ENCODE measurements around the gene HLA-DOB. TPM values are rescaled to one million over a fixed set of nuclear protein-coding genes. Genes with fewer than 3 reads are reported as not detected.
A peak's percentile ranks its signal among the peaks of the same experiment; 100 is the strongest.

Gene HLA-DOB
- total and polyA plus RNA-seq, 2 of the 13 experiments (the other 11 are each of a cell fraction or from before 2014, with no cell fraction given): not detected

GRCh38 chr6:32843331-32843978 is 26.7 kb upstream of the HLA-DOB start (continued):
- 0 out of 2 replicates have a peak, but pooled peaks have one; percentile 53 for TF ChIP-seq ZBTB10 (CRISPR knock-in tag; IDR thresholded peaks at IDR 0.05; ENCODE audit: borderline replicate concordance)
- TF ChIP-seq FOSL1 (CRISPR knock-in tag; IDR thresholded peaks at IDR 0.05; ENCODE audit: borderline replicate concordance): no peak
- TF ChIP-seq PPARG (CRISPR knock-in tag; conservative IDR thresholded peaks at IDR 0.05): no peak
- 0 out of 2 replicates have a peak, but pooled peaks have one; percentile 26 for TF ChIP-seq ZNF263 (CRISPR knock-in tag; IDR thresholded peaks at IDR 0.05)
- TF ChIP-seq ZFP82 (CRISPR knock-in tag; IDR thresholded peaks at IDR 0.05; ENCODE audit: borderline replicate concordance): peak; percentile 50; the same call in 1 of the 2 replicates
- TF ChIP-seq MLLT10 (CRISPR knock-in tag; IDR thresholded peaks at IDR 0.05): no peak
- no peak for TF ChIP-seq NFATC3 (CRISPR knock-in tag; IDR thresholded peaks at IDR 0.05)
- no peak for TF ChIP-seq PBX3 (CRISPR knock-in tag; IDR thresholded peaks at IDR 0.05; ENCODE audit: borderline replicate concordance)
- no peak for TF ChIP-seq MXD4 (CRISPR knock-in tag; IDR thresholded peaks at IDR 0.05)
- 0 out of 2 replicates have a peak, but pooled peaks have one; percentile 25 for TF ChIP-seq ETV5 (CRISPR knock-in tag; IDR thresholded peaks at IDR 0.05; ENCODE audit: borderline replicate concordance)
- no peak for TF ChIP-seq ZFP1 (CRISPR knock-in tag; IDR thresholded peaks at IDR 0.05)
- TF ChIP-seq ISX (CRISPR knock-in tag; conservative IDR thresholded peaks at IDR 0.05): no peak
- no peak for TF ChIP-seq ZNF326 (CRISPR knock-in tag; IDR thresholded peaks at IDR 0.05; ENCODE audit: borderline replicate concordance)
- peak; percentile 74; the same call in 1 of the 2 replicates for TF ChIP-seq ZNF619 (CRISPR knock-in tag; IDR thresholded peaks at IDR 0.05)
- no peak for TF ChIP-seq HIVEP1 (CRISPR knock-in tag; IDR thresholded peaks at IDR 0.05)
- TF ChIP-seq GABPB1 (CRISPR knock-in tag; IDR thresholded peaks at IDR 0.05): peak; percentile 39; the same call in 1 of the 2 replicates
- TF ChIP-seq ARID2 (CRISPR knock-in tag; IDR thresholded peaks at IDR 0.05; ENCODE audit: borderline replicate concordance): no peak
- TF ChIP-seq ETV6 (CRISPR knock-in tag; conservative IDR thresholded peaks at IDR 0.05): peak; percentile 38; the same call in 1 of the 2 replicates
- TF ChIP-seq MEIS1 (CRISPR knock-in tag; IDR thresholded peaks at IDR 0.05; ENCODE audit: borderline replicate concordance): 0 out of 2 replicates have a peak, but pooled peaks have one; percentile 7
- no peak for TF ChIP-seq ZNF512B (CRISPR knock-in tag; IDR thresholded peaks at IDR 0.05; ENCODE audit: borderline replicate concordance)
- no peak for TF ChIP-seq PCBP2 (optimal IDR thresholded peaks at IDR 0.05; ENCODE audit: low read depth, low read length, poor library complexity, severe bottlenecking)
- no peak for TF ChIP-seq ZNF432 (CRISPR knock-in tag; IDR thresholded peaks at IDR 0.05; ENCODE audit: borderline replicate concordance)

All from HepG2 (cell line).